Measurements from ENCODE around the gene NEK8.
A peak's percentile ranks its signal among the peaks of the same experiment; 100 is the strongest.

The NEK8 gene

DNA sequence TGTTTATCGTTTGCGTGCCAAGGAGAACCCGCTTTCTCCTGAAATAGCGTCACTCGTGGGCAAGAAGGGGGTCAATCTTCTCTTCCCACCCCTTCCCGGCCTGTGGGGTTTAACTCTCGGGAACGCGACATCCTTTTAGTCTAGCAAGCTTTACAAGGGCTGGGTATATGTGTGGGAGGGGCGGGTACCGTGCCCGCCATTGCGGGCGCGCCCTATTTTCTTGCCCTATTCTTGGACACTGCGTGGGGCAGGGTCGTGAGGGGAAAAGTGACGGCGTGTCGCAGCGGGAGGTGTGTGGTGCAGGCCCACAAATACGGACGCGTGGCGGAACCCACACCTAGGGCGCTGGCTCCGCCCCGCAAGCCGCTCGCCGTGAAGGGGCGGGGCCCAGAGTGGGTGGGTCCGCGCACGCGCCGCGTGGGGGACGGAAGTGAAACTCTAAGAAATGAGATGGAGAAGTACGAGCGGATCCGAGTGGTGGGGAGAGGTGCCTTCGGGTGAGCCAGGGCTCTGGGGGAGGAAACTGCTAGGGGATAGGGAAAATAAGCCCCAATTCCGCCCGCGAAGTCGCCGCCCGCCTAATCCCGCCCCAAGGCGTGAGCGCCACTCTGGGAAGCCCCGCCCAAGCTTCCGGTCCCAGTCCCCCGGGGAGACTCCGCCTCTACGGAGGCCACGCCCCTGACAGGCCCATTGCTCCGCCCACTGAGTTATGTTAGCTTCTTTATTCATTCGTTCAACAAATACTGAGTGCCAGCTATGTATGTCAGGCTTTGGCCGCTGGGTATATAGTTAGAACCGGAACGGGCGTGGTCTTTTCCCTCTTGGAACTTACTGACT, at the start of gene NEK8:
NEK8 (plus strand) TSS at position 425 of the 837 bp plus-strand sequence; CDS start at position 451, 26 bp downstream.
- Histone ChIP-seq H3K4me3 (ENCODE audit: low read depth, low read length) (peak within 1 kb of the TSS; percentile 99), H3K9me3 (ENCODE audit: control insufficient read depth, insufficient read depth, low read length) (no peaks in the 10 kb centered on the region), H3K9ac (ENCODE audit: low read depth, low read length) (peak within 1 kb of the TSS; percentile 85), H3K27me3 (ENCODE audit: control insufficient read depth, insufficient read depth, low read length) (no peaks in the 10 kb centered on the region), H3K36me3 (ENCODE audit: control insufficient read depth, insufficient read depth, low read length) (peaks cover 16% of the 10 kb centered on the region), H3K4me1 (ENCODE audit: control insufficient read depth, insufficient read depth, low read length) (peaks cover 3% of the 10 kb centered on the region)

DNA sequence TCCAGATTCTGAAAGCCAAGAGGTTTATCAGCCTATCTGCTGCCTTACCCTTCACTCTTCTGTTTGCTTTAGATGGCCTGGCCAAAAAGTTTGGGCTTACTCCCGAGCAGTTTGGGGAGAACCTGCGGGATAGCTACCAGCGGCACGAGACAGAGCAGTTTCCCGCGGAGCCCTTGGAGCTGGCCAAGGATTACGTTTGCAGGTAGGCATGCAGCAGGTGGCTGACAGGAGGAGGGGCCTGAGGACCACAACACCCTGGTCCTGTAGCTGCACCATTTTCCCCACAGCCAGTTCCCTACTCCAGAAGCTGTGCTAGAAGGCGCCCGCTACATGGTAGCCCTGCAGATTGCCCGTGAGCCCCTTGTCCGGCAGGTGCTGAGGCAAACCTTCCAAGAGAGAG, 45.9 kb upstream of the NEK8 start:
- H3K9ac ChIP-seq (ENCODE audit: low read depth, low read length), result no peak overlapping the region
- no peaks in the 10 kb centered on the region for H3K4me1 ChIP-seq (ENCODE audit: control insufficient read depth, insufficient read depth, low read length)
- no peaks in the 10 kb centered on the region for H3K9me3 ChIP-seq (ENCODE audit: control insufficient read depth, insufficient read depth, low read length)
- no peak overlapping the region for H3K4me3 ChIP-seq (ENCODE audit: low read depth, low read length)
- H3K27me3 ChIP-seq (ENCODE audit: control insufficient read depth, insufficient read depth, low read length), result no peaks in the 10 kb centered on the region
- H3K36me3 ChIP-seq (ENCODE audit: control insufficient read depth, insufficient read depth, low read length), result peaks cover 77% of the 10 kb centered on the region

DNA sequence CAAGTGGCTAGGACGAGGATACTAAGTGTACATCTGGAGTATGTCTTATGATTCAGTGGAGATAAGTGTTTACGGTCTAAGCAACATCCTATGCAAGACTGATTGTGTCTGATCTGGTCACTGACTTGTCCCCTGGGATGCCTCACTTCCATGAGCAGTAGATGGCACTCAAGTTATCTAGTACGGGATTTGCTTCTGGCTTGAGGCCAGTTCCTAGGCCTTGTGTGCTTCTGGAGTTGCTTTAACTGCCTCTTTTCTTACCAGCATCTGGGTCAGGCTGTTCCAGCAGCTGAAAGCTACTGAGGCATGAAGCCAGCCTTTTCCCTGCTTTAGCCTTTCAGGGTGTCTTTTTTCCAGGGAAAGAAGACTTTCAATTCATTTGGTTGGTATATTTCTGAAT, 43.6 kb upstream of the NEK8 start:
- Histone ChIP-seq H3K4me1 (ENCODE audit: control insufficient read depth, insufficient read depth, low read length) (no peaks in the 10 kb centered on the region), H3K36me3 (ENCODE audit: control insufficient read depth, insufficient read depth, low read length) (peaks cover 74% of the 10 kb centered on the region), H3K9ac (ENCODE audit: low read depth, low read length) (no peak overlapping the region), H3K4me3 (ENCODE audit: low read depth, low read length) (no peak overlapping the region), H3K27me3 (ENCODE audit: control insufficient read depth, insufficient read depth, low read length) (no peaks in the 10 kb centered on the region), H3K9me3 (ENCODE audit: control insufficient read depth, insufficient read depth, low read length) (no peaks in the 10 kb centered on the region)

DNA sequence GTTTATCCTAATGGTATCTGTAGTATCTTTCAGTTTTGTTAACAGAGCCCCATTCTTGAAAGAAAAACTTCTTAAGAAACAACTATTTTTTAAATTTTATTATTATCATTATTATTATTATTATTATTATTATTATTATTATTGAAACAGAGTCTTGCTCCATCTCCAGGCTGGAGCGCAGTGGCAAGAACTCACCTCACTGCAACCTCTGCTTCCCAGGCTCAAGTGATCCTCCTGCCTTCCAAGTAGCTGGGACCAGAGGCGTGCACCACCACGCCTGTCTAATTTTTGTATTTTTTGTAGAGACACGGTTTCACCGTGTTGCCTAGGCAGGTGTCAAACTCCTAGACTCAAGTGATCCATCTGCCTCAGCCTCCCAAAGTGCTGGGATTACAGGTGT, 43.2 kb upstream of the NEK8 start:
- Histone ChIP-seq H3K9ac (ENCODE audit: low read depth, low read length) (no peak overlapping the region), H3K4me1 (ENCODE audit: control insufficient read depth, insufficient read depth, low read length) (no peaks in the 10 kb centered on the region), H3K4me3 (ENCODE audit: low read depth, low read length) (no peak overlapping the region), H3K9me3 (ENCODE audit: control insufficient read depth, insufficient read depth, low read length) (no peaks in the 10 kb centered on the region), H3K36me3 (ENCODE audit: control insufficient read depth, insufficient read depth, low read length) (peaks cover 78% of the 10 kb centered on the region), H3K27me3 (ENCODE audit: control insufficient read depth, insufficient read depth, low read length) (no peaks in the 10 kb centered on the region)

DNA sequence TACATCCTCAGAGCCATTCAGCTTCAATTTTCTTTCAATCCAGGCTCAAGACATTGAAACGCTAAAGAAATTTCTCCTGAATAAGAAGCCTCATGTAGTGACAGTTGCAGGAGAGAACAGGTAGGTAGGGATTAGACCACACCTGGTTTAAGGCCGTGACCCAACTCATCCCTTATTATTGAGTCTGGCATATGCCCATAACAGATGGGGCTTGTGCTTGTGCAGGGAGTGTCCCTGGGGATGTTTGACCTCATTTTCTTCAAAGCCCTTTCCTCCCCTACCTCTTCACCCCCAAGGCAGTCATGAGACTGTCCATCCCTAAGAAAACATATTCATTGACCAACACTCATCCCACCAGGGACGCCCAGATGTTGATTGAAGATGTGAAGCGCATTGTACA, 42.3 kb upstream of the NEK8 start:
- Histone ChIP-seq H3K4me3 (ENCODE audit: low read depth, low read length) (no peak overlapping the region), H3K9ac (ENCODE audit: low read depth, low read length) (no peak overlapping the region), H3K27me3 (ENCODE audit: control insufficient read depth, insufficient read depth, low read length) (no peaks in the 10 kb centered on the region), H3K36me3 (ENCODE audit: control insufficient read depth, insufficient read depth, low read length) (peaks cover 80% of the 10 kb centered on the region), H3K9me3 (ENCODE audit: control insufficient read depth, insufficient read depth, low read length) (no peaks in the 10 kb centered on the region), H3K4me1 (ENCODE audit: control insufficient read depth, insufficient read depth, low read length) (no peaks in the 10 kb centered on the region)

DNA sequence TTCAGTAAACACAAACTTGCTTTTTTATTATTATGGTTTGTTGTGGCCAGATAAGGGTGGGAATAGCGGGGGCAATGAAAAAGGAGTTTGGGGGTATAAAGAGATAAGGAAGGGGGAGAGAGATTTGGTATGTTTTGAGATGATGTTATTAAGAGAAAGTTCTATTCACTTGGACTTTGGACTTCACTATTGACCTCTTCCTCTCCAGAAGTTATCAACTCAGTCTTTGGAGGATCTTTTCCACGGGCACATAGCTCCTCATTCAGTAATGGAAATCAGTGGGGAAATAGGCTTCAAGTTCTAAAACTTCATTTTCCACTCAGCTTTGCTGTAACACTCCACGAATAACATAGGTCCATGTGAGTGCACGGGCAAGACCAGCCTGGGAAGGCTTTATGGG, 40.1 kb upstream of the NEK8 start:
- peaks cover 65% of the 10 kb centered on the region for H3K36me3 ChIP-seq (ENCODE audit: control insufficient read depth, insufficient read depth, low read length)
- no peaks in the 10 kb centered on the region for H3K9me3 ChIP-seq (ENCODE audit: control insufficient read depth, insufficient read depth, low read length)
- no peaks in the 10 kb centered on the region for H3K27me3 ChIP-seq (ENCODE audit: control insufficient read depth, insufficient read depth, low read length)
- no peaks in the 10 kb centered on the region for H3K4me1 ChIP-seq (ENCODE audit: control insufficient read depth, insufficient read depth, low read length)
- H3K9ac ChIP-seq (ENCODE audit: low read depth, low read length), result no peak overlapping the region
- no peak overlapping the region for H3K4me3 ChIP-seq (ENCODE audit: low read depth, low read length)

DNA sequence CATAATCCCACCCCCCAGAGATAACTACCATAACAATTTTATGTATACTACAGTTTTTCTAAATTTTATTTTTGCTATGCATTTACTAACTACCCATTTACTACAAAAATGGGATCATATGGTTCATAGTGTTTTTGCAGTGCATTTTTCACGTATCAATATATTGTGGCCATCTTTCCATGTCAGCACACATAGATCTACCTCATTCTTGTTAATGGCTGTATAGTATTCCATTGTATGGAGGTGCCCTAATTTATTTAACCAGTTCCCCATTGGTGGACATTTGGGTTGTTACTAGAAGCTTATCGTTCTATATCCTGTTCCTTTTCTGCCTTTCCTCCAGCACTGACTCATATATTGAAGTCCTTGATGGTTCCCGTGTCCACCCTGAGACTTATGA, 39.6 kb upstream of the NEK8 start:
- Histone ChIP-seq H3K36me3 (ENCODE audit: control insufficient read depth, insufficient read depth, low read length) (peaks cover 63% of the 10 kb centered on the region), H3K4me1 (ENCODE audit: control insufficient read depth, insufficient read depth, low read length) (no peaks in the 10 kb centered on the region), H3K27me3 (ENCODE audit: control insufficient read depth, insufficient read depth, low read length) (no peaks in the 10 kb centered on the region), H3K4me3 (ENCODE audit: low read depth, low read length) (no peak overlapping the region), H3K9me3 (ENCODE audit: control insufficient read depth, insufficient read depth, low read length) (no peaks in the 10 kb centered on the region), H3K9ac (ENCODE audit: low read depth, low read length) (no peak overlapping the region)

DNA sequence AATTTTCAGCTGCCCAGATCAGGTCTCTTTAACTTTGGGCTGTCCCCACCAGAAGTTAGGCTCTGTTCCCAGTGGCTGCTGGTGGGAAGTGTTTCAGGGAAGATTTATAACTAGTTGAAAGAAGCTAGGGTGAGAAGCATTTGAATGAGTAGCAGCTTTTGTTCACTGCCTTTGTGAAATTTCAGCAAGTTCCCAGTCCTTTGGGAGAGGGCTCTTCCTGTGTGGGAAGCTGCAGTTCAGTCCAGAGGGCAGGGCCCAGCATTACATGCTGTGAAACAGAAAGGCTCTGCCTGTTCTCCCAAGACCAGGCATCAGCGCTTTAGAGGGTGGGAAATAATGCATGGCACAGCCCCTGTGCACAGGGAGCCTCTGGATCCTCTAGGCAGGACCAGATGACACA, 34.7 kb upstream of the NEK8 start:
- no peaks in the 10 kb centered on the region for H3K9me3 ChIP-seq (ENCODE audit: control insufficient read depth, insufficient read depth, low read length)
- no peak overlapping the region for H3K9ac ChIP-seq (ENCODE audit: low read depth, low read length)
- H3K4me3 ChIP-seq (ENCODE audit: low read depth, low read length), result no peak overlapping the region
- H3K36me3 ChIP-seq (ENCODE audit: control insufficient read depth, insufficient read depth, low read length), result peaks cover 70% of the 10 kb centered on the region
- H3K4me1 ChIP-seq (ENCODE audit: control insufficient read depth, insufficient read depth, low read length), result no peaks in the 10 kb centered on the region
- H3K27me3 ChIP-seq (ENCODE audit: control insufficient read depth, insufficient read depth, low read length), result no peaks in the 10 kb centered on the region

DNA sequence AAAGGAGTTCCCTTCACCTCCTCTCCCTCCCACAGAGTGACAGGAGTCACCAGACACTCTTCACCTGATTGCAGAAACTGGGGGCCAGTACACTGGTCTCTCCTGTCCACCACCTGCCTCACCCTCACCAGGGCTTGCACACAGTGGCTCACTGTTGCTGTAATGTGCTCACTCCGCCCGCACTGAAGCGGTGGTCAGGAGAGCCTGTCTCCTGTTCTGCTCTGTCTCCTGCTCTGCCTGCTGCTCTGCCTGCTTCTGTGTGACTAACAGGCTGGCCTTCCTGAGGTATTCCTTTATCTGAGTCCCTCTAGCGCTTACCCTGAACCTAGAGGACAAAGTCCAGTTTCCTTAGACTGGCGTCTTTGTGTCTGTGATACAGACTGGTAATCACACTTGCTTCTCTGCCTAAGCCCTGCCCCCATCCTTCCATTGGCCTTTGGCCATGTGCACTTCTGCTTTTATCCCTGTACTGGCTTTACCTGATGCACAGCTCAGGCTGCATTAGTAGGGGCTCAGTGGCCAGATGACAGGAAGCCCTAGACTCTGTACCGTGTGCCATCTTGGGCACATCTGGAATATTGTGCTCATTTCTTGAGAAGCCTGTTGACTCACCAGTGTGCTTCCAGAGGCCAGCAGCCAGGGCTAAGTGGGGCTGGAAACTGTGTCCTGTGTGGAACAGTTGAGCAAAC, 30.2 kb upstream of the NEK8 start:
- Histone ChIP-seq H3K4me1 (ENCODE audit: control insufficient read depth, insufficient read depth, low read length) (no peaks in the 10 kb centered on the region), H3K9ac (ENCODE audit: low read depth, low read length) (no peak overlapping the region), H3K36me3 (ENCODE audit: control insufficient read depth, insufficient read depth, low read length) (peaks cover 86% of the 10 kb centered on the region), H3K9me3 (ENCODE audit: control insufficient read depth, insufficient read depth, low read length) (no peaks in the 10 kb centered on the region), H3K27me3 (ENCODE audit: control insufficient read depth, insufficient read depth, low read length) (no peaks in the 10 kb centered on the region), H3K4me3 (ENCODE audit: low read depth, low read length) (no peak overlapping the region)

DNA sequence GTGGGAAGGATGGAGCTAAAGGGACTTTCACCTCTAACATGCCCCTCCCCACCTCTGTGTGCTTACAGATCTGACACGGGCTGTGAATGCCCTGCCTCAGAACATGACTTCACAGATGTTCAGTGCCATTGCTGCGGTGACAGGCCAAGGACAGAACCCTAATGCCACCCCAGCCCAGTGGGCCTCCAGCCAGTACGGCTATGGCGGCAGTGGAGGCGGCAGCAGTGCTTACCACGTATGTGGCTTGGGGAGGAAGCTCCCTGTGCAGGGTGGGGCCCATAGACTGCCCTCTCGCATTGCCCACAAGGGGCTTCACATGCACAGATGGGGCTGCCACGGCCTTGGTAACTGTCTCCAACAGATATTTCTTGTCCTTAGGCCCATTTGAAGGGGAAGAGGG, 28.3 kb upstream of the NEK8 start:
- H3K36me3 ChIP-seq (ENCODE audit: control insufficient read depth, insufficient read depth, low read length), result peaks cover 91% of the 10 kb centered on the region
- H3K9ac ChIP-seq (ENCODE audit: low read depth, low read length), result no peak overlapping the region
- H3K9me3 ChIP-seq (ENCODE audit: control insufficient read depth, insufficient read depth, low read length), result no peaks in the 10 kb centered on the region
- H3K4me1 ChIP-seq (ENCODE audit: control insufficient read depth, insufficient read depth, low read length), result no peaks in the 10 kb centered on the region
- H3K4me3 ChIP-seq (ENCODE audit: low read depth, low read length), result no peak overlapping the region
- H3K27me3 ChIP-seq (ENCODE audit: control insufficient read depth, insufficient read depth, low read length), result no peaks in the 10 kb centered on the region

DNA sequence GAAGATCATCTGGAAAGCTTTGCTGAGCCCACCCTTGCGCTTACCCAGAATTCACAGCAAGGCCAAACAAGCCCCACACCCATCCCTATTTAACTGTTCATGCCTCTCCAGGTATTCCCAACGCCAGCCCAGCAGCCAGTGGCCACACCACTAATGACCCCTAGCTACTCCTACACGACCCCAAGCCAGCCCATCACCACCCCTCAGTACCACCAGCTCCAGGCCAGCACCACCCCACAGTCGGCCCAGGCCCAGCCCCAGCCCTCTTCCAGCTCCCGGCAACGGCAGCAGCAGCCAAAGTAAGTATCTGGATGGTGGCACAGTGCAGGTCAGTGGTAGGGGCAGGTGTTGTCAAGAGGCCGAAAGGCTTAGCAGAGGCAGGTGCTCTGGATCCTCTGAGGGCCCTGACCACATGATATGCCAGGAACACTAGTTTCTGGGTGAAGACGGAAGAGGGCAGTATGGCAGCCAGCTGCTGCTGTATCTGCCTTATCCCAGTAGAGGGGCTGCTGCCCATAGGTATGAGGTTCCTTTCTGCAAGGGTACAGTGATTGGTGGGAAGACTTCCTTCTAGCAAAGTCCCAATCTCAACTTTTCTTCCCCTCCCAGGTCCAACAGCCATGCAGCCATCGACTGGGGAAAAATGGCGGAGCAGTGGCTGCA, 27.6 kb upstream of the NEK8 start:
- H3K27me3 ChIP-seq (ENCODE audit: control insufficient read depth, insufficient read depth, low read length), result no peaks in the 10 kb centered on the region
- no peaks in the 10 kb centered on the region for H3K4me1 ChIP-seq (ENCODE audit: control insufficient read depth, insufficient read depth, low read length)
- H3K36me3 ChIP-seq (ENCODE audit: control insufficient read depth, insufficient read depth, low read length), result peaks cover 91% of the 10 kb centered on the region
- no peak overlapping the region for H3K9ac ChIP-seq (ENCODE audit: low read depth, low read length)
- no peaks in the 10 kb centered on the region for H3K9me3 ChIP-seq (ENCODE audit: control insufficient read depth, insufficient read depth, low read length)
- H3K4me3 ChIP-seq (ENCODE audit: low read depth, low read length), result no peak overlapping the region

All from iPS-15b (cell line).